CD4-positive, alpha-beta T cell treated with Interleukin-2 at 100 ng/mL for 4 hours (primary cell): ENCODE measurements around the gene LINS1.
A peak's percentile ranks its signal among the peaks of the same experiment; 100 is the strongest.

Source experiments
- DNase-seq: peaks from one replicate; pipeline ENCODE4 v3.0.0-alpha.2; 2020; ENCODE audit warnings: low spot score

Gene LINS1, protein sequence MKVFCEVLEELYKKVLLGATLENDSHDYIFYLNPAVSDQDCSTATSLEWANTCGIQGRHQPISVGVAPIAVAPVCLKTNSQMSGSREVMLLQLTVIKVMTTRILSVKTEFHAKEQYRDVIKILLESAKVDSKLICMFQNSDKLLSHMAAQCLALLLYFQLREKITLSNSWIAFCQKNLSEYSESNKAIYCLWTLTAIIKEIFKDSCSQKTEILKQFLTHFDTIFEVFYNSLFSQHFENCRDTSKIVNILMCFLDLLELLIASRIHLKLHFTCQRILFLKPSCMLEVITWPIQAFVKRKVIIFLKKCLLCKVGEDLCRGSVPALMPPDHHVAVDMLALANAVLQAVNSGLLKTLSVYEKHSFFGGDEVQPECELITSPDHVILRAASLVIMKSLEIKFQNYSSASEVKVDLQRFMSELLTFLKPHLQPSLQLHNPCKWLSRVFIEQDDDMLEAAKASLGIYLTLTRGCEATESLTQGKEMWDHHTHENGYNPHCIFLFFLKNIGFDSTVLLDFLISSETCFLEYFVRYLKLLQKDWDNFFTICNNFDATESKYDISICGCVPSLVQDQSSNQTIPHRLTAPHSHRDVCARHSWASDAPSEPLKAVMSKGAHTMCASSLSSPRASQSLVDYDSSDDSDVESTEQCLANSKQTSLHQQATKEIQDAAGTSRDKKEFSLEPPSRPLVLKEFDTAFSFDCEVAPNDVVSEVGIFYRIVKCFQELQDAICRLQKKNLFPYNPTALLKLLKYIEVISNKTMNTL

DNA sequence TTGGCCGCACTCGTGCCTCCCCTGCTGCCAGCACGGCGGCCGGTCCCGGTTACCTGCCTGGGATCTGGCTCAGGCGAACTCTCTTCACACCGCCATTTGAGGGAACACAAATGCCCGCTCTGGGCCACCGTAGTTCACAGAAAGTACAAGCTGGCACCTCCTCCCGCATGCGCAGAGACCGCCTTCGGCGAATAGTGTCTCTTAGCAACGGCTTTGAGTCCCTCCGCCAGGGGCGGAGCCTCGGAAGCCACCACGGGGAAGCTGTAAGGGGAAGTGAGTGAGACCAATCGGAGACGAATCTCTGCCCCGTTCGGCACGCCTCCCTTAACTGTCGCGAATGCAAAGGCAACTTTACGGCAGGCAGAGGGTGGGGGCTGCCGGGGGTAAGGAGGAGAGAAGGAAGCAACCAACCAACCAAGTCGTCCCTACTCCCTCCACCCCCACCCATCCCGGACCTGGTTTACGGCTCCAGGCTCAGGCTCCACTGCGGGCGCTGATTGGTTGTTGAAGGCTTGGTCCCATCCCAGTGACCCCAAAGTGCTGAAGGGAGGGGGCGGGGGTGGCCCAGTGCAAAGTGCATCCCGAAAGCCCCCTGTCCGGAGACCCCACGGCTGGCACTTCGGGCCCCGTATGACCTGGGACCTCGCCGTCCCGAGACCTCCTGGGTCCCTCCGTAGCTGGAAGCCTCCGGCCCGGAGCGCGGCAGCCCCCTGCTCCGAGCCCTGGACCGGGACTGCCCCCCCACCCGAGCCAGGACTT lies at the start of gene LINS1, which contains the start of gene ASB7:
Gene LINS1 (minus strand): TSS at position 121 of the 759 bp plus-strand sequence. CDS start 21,342 bp downstream, outside the sequence.
Gene ASB7 (plus strand): TSS at position 526 of the 759 bp plus-strand sequence. CDS start 9,628 bp downstream, outside the sequence.
- peak; percentile 100 for DNase-seq

DNA sequence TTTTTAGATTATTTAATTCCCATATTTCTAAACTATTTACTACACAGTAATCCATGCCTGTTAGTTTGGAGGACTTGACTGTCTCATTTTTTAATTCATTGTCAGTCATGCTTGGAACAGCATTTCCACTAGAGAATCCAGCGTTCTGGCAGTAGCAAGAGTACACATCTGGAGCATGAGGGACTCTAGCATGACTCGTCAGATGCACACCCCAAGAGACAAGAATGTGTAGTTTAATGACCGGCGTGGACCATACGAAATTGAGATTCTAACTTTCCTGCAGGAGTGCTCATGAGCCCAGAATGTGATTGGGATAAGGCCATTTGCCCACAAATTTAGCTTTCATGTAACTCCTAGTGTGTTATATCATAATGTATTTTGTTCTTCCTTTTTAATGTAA lies 49.3 kb upstream of the LINS1 start:
- DNase-seq, result no peak

DNA sequence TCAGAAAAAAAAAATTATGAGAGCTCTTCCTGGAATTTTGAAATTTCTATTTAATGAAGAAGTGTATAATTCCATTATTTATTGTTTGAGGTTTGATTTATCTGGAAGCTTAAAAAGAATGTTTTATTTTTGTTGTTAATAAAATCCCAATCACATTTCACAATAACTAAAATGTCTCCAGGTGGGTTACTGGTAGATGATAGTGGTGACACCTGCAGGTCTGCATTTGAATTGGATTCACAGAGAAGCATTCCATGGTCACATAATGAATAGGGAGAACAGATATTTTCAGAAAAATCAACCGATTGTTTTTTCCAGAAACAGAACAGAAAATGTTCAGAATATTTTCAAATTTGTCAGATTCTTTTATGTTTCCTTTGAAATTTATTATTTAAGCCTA lies 48.7 kb upstream of the LINS1 start:
- no peak for DNase-seq

DNA sequence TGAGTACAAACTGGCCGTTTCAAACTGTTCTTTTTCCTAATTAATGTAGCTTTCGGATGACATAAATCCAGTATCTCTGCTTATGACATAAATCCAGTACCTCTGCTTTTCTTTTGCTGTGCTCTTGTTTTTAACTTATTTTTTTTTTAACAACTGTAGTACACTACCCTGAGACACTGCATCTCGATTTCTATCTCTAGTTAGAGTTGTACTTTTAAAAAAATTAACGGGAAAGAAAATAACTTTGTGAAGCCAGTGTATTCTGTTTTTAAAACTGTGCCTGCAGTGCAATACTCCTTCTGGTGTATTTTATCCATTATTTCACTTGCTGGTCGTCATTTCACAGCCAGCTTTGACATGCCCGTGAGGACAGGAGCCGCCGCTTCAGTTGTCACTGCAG lies 47.0 kb upstream of the LINS1 start:
- DNase-seq, result no peak

DNA sequence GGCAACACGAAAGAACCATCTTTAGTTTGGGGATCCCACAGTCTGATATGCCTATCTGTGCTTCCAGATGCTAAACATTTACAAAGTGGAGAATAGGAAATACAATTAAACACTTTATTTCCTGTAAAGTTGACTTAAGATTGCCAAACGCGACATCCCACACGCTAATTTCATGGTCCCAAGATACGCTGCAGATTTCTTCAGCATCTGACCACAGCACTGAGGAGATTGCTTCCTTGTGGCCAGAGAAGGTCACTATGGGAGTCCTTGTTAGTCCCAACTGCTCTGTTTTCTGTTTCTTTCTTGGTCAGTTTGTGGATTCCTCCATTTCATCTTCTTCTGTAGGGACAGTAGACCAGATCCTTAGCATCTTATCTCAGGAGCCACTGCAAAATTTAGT lies 43.7 kb upstream of the LINS1 start:
- no peak for DNase-seq

DNA sequence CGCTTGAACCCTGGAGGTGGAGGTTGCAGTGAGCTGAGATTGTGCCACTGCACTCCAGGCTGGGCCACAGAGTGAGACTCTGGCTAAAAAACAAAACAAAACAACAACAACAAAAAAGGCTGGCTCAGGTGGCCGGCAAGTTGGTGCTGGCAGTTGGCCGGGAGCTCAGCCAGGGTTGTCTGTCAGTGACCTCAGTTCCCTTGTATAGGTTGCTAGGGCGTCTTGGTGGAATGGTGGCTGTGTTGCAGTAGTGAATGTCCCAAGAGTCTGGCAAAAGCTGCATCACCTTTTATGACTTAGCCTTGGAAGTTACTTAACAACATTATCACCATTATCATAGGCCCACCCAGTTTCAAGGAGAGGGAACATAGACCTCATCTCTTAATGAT lies 41.0 kb upstream of the LINS1 start:
- no peak for DNase-seq

DNA sequence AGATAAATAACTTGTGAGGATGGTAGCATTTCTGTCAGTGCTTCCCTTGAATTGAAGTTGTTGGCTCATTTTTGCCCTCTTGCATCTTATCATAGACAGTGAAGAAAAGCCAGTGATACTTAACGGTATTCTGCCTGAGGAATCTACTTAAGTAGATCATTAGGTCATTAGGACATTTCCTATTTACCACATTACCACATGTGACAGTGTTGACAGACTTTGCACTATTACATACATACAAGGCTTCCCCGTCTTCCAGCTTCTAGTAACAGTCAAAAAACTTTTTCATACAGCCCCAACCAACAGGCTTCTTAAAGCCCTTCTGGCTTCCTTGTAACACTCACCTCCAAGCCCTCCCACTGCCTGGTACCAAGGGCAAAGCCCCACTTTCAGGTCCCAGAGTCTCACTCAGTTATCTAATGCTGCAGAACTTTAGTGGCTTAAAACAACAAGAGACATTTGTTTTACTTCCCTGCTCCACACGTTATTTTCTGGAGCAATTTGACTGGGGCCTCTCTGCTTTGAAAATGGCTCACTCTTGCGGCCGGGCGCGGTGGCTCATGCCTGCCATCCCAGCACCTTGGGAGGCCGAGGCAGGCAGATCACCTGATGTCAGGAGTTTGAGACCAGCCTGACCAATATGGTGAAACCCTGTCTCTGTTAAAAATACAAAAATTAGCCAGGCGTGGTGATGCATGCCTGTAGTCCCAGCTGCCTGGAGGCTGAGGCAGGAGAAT lies 40.4 kb upstream of the LINS1 start:
- DNase-seq, result no peak

DNA sequence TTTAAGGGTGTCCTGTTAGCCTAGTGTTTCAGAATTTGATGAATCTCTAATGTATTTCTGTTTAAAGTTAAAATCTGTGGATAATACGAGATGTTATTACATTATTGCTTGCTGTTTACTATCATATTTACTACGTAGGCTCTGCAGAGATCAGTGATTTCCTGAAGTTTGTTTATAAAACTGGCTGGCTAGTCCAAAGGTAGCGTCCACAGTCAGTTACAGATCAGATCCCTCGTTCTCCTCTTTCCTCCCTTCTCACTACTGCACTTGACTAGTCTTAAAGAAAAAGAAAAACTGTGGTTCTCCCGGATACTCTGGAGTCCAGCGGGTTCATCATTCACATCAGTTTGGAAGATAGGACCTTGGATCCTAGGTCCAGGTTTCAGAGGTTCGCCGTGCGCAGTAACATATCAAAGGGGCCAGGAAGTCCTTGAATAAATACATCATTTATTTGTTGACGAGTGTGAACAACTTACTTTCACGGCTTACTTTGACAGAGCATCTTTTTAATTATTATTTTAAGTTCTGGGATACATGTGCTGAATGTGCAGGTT lies 36.3 kb upstream of the LINS1 start:
- DNase-seq, result no peak

DNA sequence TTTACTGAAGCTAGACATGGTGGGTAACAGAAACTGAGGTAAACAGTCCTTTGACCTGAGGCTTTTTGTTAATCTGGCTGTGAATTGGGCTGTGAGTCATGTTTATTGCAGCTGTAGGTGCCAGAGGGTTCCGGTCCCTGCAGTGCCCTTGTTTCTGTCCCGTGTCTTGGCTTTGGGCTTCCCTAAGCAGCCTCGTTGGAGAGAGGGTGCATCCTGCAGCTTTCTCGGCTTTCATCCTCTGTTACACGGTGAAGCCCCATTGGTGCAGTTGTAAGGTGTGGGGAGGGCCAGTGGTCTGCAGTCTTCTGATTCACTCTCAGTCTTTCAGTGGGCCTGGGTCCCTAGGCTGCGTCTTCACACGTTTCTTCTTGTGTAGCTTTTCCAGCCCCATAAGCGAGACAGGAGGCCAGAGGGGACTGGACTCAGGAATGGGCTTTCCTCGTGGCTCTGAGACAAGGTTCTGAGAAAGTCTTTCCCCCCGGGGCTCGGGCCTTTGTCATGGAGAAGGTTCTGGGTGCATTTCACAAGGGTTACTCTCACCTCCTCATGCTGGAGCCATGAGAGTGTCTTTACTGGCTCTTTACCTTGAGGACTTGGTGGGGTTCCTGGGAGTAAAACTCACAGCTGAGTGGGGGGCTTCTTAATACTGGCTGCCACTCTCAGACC lies 33.6 kb upstream of the LINS1 start:
- DNase-seq, result no peak

DNA sequence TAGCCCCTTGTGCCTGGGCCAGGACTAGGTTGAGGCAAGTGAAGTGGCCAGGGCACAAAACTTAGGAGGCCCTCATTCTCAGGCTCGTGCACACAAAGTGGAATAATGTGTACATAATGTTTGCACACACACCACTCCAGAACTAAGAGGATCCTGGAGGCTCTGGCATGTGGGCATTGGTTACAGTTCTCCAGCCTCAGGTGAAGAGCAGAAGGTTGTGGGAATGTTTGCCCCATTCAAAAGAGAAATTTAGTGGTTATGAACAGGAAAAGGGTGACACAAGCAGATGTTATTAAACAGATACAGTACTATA lies 31.7 kb upstream of the LINS1 start:
- DNase-seq, result no peak

DNA sequence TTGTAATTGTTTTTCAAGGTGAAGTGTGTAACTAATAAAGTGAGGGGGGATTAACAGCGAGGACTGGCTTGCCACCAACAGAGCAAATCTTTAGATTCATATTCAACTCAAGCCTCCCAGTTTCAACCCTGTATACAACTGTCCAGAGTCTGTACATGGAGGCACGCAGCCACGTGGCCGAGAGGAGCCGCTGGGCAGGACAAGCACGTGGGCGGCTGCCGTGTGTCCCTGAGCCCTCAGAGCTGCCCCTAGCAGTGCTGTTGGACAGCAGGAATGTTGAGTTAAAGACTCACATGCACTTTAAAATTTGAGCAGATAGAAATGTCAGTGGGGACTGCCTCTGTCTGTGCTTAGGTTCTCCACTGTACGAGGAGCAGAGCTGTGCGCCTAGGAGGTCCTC lies 29.8 kb upstream of the LINS1 start:
- no peak for DNase-seq

DNA sequence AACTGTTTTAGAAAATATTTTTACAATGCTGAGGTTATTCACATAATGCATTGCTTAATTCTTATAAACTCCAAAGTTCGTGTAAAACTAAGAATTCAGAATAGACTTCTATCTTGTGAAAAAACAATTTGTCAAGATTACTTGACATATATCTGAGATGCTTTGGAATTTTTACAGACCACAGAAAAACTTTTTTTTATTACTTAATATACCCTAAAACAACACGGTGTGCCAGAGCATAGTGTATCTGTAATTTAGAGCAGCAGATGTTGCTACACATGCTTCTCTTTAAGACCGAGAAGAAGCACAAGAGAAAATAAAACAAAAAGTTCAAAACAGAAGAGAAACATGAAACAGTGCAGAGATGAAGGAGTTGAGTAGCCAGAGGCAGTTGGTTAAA lies 26.8 kb upstream of the LINS1 start:
- DNase-seq, result no peak

DNA sequence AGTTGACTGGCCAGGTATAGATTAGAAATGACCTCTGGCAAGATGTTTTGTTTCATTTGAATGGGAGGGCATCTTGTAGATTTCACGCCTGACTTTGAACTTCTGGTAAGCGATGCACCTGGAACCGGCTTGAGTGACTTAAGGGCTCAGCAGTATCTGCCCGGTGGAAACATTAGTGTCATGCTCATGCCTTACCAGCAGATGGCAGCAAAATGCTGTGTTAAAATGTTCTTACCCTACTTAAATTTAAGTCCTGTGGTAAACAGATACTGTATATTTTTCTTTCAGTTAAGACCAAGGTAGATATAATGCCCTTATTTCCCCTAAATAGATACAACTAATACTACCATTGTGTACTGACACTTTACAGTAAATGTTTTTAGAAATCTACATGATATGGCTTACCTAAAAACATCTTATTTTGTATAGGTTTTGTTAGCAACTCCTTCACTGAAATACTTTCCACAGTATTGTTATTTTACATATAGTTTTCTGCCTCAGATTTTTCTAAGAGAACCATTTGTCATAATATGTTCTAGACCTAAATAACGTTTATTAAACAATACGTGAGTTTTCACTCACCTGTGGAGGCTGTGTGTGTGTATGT lies 25.9 kb upstream of the LINS1 start:
- DNase-seq, result peak; percentile 82

DNA sequence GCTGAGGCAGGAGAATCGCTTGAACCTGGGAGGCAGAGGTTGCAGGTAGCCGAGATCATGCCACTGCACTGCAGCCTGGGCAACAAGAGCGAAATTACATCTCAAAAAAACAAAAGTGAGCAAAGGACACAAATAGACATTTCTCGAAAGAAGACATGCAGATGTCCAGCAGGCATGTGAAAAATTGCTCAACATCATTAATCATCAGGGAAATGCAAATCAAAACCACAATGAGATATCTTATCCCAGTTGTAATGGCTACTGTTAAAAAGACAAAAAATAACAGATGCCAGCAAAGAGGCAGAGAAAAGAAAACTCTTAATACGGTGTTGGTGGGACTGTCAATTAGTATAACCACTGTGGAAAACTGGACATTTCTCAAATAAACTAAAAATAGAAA lies 21.3 kb upstream of the LINS1 start:
- DNase-seq, result no peak

DNA sequence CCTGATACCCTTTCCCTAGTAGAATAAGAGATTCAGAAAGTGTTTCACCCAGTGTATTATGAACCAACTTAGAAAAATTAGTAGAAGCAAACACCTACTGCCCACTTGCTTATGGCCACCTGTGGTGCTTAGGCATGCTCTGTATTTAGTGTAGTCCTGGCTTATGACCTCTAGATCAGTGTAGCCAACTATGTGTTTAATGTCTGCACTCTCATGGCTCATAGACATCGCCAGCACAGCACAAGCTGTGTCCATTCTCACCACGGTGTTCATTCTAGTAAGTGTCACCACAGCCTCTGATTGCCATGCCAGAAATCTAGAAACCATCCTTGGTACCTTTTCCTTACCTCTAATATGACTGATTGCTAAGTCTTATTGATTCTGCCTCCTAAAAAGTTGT lies 14.7 kb upstream of the LINS1 start:
- DNase-seq, result no peak

DNA sequence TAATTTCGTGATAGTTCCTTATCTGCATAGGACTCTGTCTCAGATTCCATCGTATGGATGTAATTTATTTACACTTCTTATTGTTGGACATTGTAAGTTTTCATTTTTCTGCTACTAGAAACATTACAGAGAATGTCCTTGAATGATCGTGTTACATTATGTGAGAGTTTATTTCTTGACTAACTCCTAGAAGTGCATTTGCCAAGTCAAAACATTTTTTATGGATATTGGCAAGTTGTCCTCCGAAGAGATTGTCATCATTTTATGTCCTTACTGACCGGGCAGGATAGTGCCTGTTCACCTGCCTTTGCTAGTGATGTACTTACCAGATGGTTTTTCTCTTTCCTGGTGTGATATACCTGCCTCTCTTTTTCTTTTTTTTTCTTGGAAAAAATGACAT lies 13.8 kb upstream of the LINS1 start:
- no peak for DNase-seq

DNA sequence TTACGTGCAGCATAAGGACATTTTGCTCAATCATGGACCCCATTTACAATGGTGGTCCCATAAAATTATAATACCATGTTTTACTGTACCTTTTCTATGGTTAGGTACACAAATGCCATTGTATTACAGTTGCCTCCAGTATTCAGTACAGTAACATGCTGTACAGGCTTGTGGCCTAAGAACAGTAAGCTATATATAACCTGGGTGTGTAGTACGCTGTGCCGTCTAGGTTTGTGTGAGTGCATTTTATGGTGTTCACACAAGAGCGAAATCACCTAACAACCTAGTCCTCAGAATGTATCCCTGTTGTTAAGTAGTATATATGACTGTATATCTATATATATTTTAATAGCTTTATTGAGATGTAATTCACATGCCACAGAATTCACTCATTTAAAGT lies 12.9 kb upstream of the LINS1 start:
- DNase-seq, result no peak

DNA sequence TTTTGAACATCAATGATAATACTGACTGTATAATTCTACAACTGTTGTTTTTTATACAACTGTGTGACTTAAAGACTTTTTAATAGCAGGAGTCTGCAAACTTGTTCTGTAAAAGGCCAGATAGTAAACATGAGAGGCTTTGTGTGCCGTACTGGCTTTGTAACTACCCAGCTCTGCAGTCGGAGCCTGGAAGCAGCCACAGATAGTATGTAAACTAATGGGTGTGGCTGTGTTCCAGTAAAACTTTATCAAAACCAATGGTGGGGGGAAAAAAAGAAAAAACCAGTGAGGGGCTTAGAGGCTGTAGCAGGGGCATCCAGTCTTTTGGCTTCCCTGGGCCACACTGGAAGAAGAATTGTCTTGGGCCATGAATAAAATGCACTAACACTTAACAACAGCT lies 12.4 kb upstream of the LINS1 start:
- no peak for DNase-seq

DNA sequence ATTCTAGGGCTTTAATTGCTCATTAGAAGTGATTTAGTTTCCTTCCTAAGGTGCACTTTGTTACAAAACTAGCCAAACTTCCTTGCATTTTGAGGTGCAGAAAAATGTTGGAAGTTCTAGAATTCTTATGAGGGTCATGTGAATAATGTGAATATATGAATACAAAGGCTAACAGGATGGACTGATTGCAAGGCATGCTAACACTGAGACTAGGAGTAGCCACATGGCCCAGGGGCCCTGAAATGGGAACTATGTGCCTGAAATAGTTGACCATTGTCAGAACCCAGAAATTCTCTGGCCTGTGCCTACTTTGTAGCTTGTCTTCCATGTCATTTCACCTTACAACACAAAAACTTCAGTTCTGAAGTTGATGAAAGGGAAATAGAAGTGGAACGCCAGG lies 11.2 kb upstream of the LINS1 start:
- DNase-seq, result no peak

DNA sequence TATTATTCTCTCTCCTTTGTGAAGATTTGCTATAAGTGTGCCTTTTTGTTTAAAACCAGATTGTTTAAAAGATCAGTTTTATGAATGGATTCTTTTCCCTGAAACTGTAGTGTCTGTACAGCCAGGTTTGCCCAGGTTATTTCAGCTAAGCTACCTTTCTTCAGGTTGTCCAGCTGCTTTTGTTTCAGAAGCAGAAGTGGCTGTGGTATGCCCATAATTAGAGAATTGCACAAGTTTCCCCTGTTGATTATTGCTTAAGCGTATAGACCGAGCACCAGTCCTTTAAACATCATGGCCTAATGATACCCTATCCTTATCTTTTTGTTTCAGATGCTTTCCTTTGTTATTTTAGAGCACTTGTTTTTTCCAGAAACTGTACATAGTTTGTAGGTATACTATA lies 10.6 kb upstream of the LINS1 start:
- no peak for DNase-seq

DNA sequence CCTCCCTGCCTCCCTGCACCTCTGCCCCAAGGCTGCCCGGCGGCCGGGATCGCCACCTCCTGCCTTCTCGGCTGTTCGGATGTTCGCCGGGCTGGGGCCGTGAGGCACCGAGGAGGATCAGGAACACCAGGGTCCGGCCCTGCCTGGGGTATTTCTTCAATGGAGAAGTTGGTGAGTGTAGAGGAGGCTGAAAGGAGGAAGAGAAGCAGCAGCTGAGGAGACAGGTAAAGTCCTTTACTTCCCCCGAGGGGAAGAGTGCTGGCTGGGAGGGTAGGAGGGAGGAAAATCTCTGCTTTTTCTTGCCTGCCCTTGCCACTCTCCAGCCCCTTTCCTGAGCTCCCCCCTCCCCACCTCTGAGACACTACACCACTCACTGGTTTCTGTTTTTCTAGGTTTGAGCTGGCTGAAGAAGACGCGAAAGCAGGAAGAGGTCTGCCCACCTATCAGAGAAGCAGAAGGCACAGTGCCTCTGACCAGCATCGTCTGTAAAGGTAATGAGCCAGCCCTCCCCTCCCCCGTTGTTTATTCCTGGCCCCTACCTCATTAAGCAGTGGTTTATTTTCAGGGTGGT lies 924 bp upstream of the LINS1 start:
- DNase-seq, result peak; percentile 40
